Peyer's patch (tissue), 4 donors: ENCODE data around the gene TMEM106A. TPM values are rescaled to one million over a fixed set of nuclear protein-coding genes. Genes with fewer than 3 reads are reported as not detected.
"Not testable (repeated sequence)": the region's sequence is repeated elsewhere in the genome, so short reads cannot be mapped to it uniquely, and the experiment has no call there.

ENCODE experiments used
- DNase-seq, 3 donors: peaks; one replicate each; pipeline ENCODE4 v3.0.0-alpha.2; 2017 to 2019
- H3K27ac ChIP-seq, 4 donors: fragments of 200-600 bp; sonication (generic); one replicate each; pipeline ENCODE4 v1.5.1; 2016 to 2019
- H3K27me3 ChIP-seq, 2 donors: fragments of 200-600 bp; sonication (generic); one replicate each; pipeline ENCODE4 v1.5.1; 2019
- H3K36me3 ChIP-seq, 3 donors: fragments of 200-600 bp; sonication (generic); one replicate each; pipeline ENCODE4 v1.5.1; 2016 to 2019
- H3K4me1 ChIP-seq, 4 donors: fragments of 200-600 bp; sonication (generic); one replicate each; pipeline ENCODE4 v1.5.1; 2016 to 2019
- H3K4me3 ChIP-seq, 4 donors: fragments of 200-600 bp; sonication (generic); 1 replicate in 3 of 4; 2 replicates in 1 of 4; pipeline ENCODE4 v1.5.1; 2016 to 2019; ENCODE audit warnings: mild to moderate bottlenecking in 1 of 4
- H3K9me3 ChIP-seq, 4 donors: fragments of 200-600 bp; sonication (generic); one replicate each; pipeline ENCODE4 v1.5.1; 2016 to 2019; ENCODE audit warnings: mild to moderate bottlenecking in 1 of 4
- POLR2A ChIP-seq, 2 donors: fragments of 450-650 bp; IDR thresholded peaks; one replicate each; pipeline ENCODE4 v1.5.1; 2017; ENCODE audit warnings: antibody characterized with exemption in 2 of 2, mild to moderate bottlenecking in 2 of 2, moderate library complexity in 2 of 2
- total RNA-seq, 4 donors: library from RNA; depleted of rRNA; stranded (reverse); fragments of >200 nt; gene quantifications; one replicate each; pipeline ENCODE4 v1.1.0, GENCODE V29; 2016
- TF ChIP-seq, protein P1 (sequence below), 6 experiments: fragments of 450-650 bp in 4 of 6; fragments of 200-600 bp in 2 of 6; sonication (generic) in 1 of 6; IDR thresholded peaks; one replicate each; pipeline ENCODE4 v1.5.1; 2017 to 2019; ENCODE audit warnings: antibody characterized with exemption in 6 of 6, mild to moderate bottlenecking in 3 of 6, moderate library complexity in 1 of 6

TMEM106A gene
- total RNA-seq, 4 donors from 2014 or later = 7.1 to 54.5 (median 15.3) TPM

DNA sequence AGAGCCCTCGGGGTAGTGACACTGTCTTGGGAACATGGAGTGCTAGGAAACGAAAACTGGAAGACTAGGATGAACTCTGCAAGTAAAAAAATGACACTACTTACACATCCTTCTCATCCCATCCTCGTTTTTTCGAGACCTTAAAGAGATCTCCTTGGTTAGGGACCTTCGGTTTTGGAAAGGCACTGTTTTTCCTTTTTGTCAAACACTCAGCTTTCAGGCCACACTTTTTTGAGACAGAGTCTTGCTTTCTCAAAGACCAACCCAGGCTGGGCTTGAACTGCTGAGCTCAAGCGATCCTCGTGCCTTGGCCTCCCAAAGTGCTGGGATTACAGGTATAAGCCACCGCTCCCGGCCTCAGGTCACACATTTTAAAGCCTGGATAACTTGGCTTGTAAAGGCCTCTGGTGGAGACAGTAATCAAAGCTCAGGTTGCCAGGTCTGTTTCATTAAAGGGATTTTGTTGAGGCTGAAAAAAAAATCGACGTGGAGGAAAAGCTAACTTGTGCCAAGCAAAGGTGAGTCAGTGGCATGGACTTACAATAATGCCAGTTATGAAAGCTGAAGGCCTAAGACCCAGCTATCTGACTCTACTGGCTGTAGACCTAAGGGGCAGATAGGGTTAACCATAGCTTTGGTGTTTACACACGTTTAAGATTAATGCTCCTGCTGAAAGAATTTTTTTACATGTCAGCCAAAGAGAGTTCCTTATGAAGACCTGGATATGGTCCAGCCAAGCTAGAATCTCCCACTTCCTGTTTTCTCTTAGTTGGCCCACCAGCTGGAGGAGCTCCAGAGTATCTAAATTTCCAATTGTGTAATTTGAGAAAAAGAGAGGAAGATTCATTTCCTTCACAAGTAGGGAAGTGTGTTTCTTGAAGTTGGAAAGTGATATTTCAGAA, 39.8 kb upstream of the TMEM106A start:
- DNase-seq = peak in 1 of 3 donors; percentile 61
- Histone ChIP-seq H3K36me3 (peaks cover 0 to 2% (median 0%) of the 10 kb centered on the region in 3 donors), H3K9me3 (no peaks in the 10 kb centered on the region), H3K4me1 (peaks cover 0 to 63% (median 5%) of the 10 kb centered on the region in 4 donors), H3K27me3 (no peaks in the 10 kb centered on the region), H3K27ac (peak overlapping the region; percentile 79 to 98 (median 98)), H3K4me3 (peak overlapping the region; percentile 48 to 84 (median 60))
- TF ChIP-seq POLR2A (IDR thresholded peaks at IDR 0.05) = no peak
- TF ChIP-seq, protein P1, sequence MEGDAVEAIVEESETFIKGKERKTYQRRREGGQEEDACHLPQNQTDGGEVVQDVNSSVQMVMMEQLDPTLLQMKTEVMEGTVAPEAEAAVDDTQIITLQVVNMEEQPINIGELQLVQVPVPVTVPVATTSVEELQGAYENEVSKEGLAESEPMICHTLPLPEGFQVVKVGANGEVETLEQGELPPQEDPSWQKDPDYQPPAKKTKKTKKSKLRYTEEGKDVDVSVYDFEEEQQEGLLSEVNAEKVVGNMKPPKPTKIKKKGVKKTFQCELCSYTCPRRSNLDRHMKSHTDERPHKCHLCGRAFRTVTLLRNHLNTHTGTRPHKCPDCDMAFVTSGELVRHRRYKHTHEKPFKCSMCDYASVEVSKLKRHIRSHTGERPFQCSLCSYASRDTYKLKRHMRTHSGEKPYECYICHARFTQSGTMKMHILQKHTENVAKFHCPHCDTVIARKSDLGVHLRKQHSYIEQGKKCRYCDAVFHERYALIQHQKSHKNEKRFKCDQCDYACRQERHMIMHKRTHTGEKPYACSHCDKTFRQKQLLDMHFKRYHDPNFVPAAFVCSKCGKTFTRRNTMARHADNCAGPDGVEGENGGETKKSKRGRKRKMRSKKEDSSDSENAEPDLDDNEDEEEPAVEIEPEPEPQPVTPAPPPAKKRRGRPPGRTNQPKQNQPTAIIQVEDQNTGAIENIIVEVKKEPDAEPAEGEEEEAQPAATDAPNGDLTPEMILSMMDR (IDR thresholded peaks at IDR 0.05) = peak in 3 of 6 experiments; percentile 27 to 46 (median 33)

GRCh38 chr17:43175213-43176118, 36.2 kb upstream of the TMEM106A start:
- no peak for DNase-seq
- TF ChIP-seq, protein P1 (IDR thresholded peaks at IDR 0.05) = no peak
- no peak for TF ChIP-seq POLR2A (IDR thresholded peaks at IDR 0.05)
- H3K27ac ChIP-seq = peak overlapping the region in 3 of 4 donors; percentile 34 to 71 (median 48)
- peaks cover 0 to 57% (median 4%) of the 10 kb centered on the region in 4 donors for H3K4me1 ChIP-seq
- H3K27me3 ChIP-seq = no peaks in the 10 kb centered on the region
- H3K4me3 ChIP-seq = no peak overlapping the region
- no peaks in the 10 kb centered on the region for H3K9me3 ChIP-seq
- H3K36me3 ChIP-seq = peaks cover 0 to 35% (median 0%) of the 10 kb centered on the region in 3 donors

- no peaks in the 10 kb centered on the region for H3K9me3 ChIP-seq
- DNase-seq = no peak
- peaks cover 0 to 42% (median 0%) of the 10 kb centered on the region in 3 donors for H3K36me3 ChIP-seq
- H3K27me3 ChIP-seq = no peaks in the 10 kb centered on the region
- TF ChIP-seq POLR2A (IDR thresholded peaks at IDR 0.05) = peak; percentile 15 to 67
- TF ChIP-seq, protein P1 (IDR thresholded peaks at IDR 0.05) = no peak
- H3K4me3 ChIP-seq = no peak overlapping the region
- peak overlapping the region in 3 of 4 donors; percentile 58 to 77 (median 71) for H3K27ac ChIP-seq
- H3K4me1 ChIP-seq = peaks cover 0 to 57% (median 4%) of the 10 kb centered on the region in 4 donors
Measured at GRCh38 chr17:43176119-43176570, 35.5 kb upstream of the TMEM106A start.

GRCh38 chr17:43183921-43184320, 27.8 kb upstream of the TMEM106A start:
- no peak for DNase-seq
- Histone ChIP-seq H3K27me3 (no peaks in the 10 kb centered on the region), H3K4me1 (no peaks in the 10 kb centered on the region), H3K4me3 (no peak overlapping the region), H3K36me3 (peaks cover 0 to 96% (median 0%) of the 10 kb centered on the region in 3 donors), H3K9me3 (no peaks in the 10 kb centered on the region), H3K27ac (no peak overlapping the region)
- TF ChIP-seq, protein P1 (IDR thresholded peaks at IDR 0.05) = no peak
- no peak for TF ChIP-seq POLR2A (IDR thresholded peaks at IDR 0.05)

GRCh38 chr17:43186656-43187055, 25.0 kb upstream of the TMEM106A start:
- not testable (repeated sequence) for DNase-seq, H3K27me3 ChIP-seq, H3K4me1 ChIP-seq, H3K9me3 ChIP-seq, H3K4me3 ChIP-seq, H3K27ac ChIP-seq
- H3K36me3 ChIP-seq = peaks cover 0 to 96% (median 0%) of the 10 kb centered on the region in 3 donors
